PFSK-1 (cell line): ENCODE data around the gene DGKG.

Experiments
- FOXP2 ChIP-seq: optimal IDR thresholded peaks from 2 replicates; pipeline ENCODE3; 2011; ENCODE audit warnings: borderline replicate concordance, control low read depth, inconsistent platforms; ENCODE audit not compliant: insufficient read depth; ENCODE audit errors: extremely low read length, extremely low read depth
- POLR2AphosphoS5 ChIP-seq: IDR thresholded peaks from 2 replicates; pipeline ENCODE4 v1.6.1; 2012; ENCODE audit warnings: low read depth, mild to moderate bottlenecking, control low read depth, low read length, moderate library complexity
- REST ChIP-seq, 2 experiments: IDR thresholded peaks; 2 replicates each; pipeline versions ENCODE4 v1.6.1 to v1.8.0; 2011 to 2012; ENCODE audit warnings: low read depth in 2 of 2, low read length in 2 of 2, control low read depth in 1 of 2, inconsistent platforms in 1 of 2, mild to moderate bottlenecking in 1 of 2, moderate library complexity in 1 of 2; ENCODE audit not compliant: insufficient read depth in 1 of 2
- SIN3A ChIP-seq: IDR thresholded peaks from 2 replicates; pipeline ENCODE4 v1.6.1; 2012; ENCODE audit warnings: mild to moderate bottlenecking, low read length, moderate library complexity, borderline replicate concordance; ENCODE audit not compliant: insufficient read depth
- TAF1 ChIP-seq: IDR thresholded peaks from 2 replicates; pipeline ENCODE4 v1.6.1; 2012; ENCODE audit warnings: low read length, control low read depth, borderline replicate concordance; ENCODE audit not compliant: insufficient read depth

Gene DGKG

GRCh38 chr3:186375443-186375842 is 13.4 kb upstream of the DGKG start:
- no peak for TF ChIP-seq REST (IDR thresholded peaks at IDR 0.05; ENCODE audit: insufficient read depth in 1 of 2, low read depth in 2 of 2, low read length in 2 of 2)
- TF ChIP-seq FOXP2 = no peak
- TF ChIP-seq TAF1 = no peak
- TF ChIP-seq POLR2AphosphoS5 = no peak
- no peak for TF ChIP-seq SIN3A

- TF ChIP-seq POLR2AphosphoS5 = no peak
- no peak for TF ChIP-seq TAF1
- no peak for TF ChIP-seq SIN3A
- TF ChIP-seq FOXP2 = no peak
- TF ChIP-seq REST (IDR thresholded peaks at IDR 0.05; ENCODE audit: insufficient read depth in 1 of 2, low read depth in 2 of 2, low read length in 2 of 2) = no peak
Observed at GRCh38 chr3:186374376-186374775, 12.3 kb upstream of the DGKG start.

- TF ChIP-seq FOXP2 = no peak
- TF ChIP-seq SIN3A = no peak
- TF ChIP-seq REST (IDR thresholded peaks at IDR 0.05; ENCODE audit: insufficient read depth in 1 of 2, low read depth in 2 of 2, low read length in 2 of 2) = no peak
- no peak for TF ChIP-seq POLR2AphosphoS5
- no peak for TF ChIP-seq TAF1
Observed at GRCh38 chr3:186369217-186369616, 7.2 kb upstream of the DGKG start.

- TF ChIP-seq TAF1 = no peak
- no peak for TF ChIP-seq POLR2AphosphoS5
- TF ChIP-seq REST (IDR thresholded peaks at IDR 0.05; ENCODE audit: insufficient read depth in 1 of 2, low read depth in 2 of 2, low read length in 2 of 2) = no peak
- no peak for TF ChIP-seq SIN3A
- no peak for TF ChIP-seq FOXP2
Observed at GRCh38 chr3:186368717-186369116, 6.7 kb upstream of the DGKG start.

GRCh38 chr3:186368176-186368575 is 6.1 kb upstream of the DGKG start:
- TF ChIP-seq REST (IDR thresholded peaks at IDR 0.05; ENCODE audit: insufficient read depth in 1 of 2, low read depth in 2 of 2, low read length in 2 of 2) (no peak), TAF1 (no peak), POLR2AphosphoS5 (no peak), FOXP2 (no peak), SIN3A (no peak)
